B cell (primary cell): Measurements from ENCODE around the gene EIF3A. TPM values are rescaled to one million over a fixed set of nuclear protein-coding genes. Genes with fewer than 3 reads are reported as not detected.

ENCODE experiments used
- ATAC-seq: fragments of 200-7000 bp; cut with Tn5 transposase; one replicate; pipeline ENCODE4 v1.10.0; 2021; ENCODE audit warnings: low read depth, mild to moderate bottlenecking, moderate number of reproducible peaks, moderate library complexity
- CTCF ChIA-PET: fragments of 350-600 bp; sonication (Branson Sonifier 250); formaldehyde crosslinking; loops from one replicate; lab custom pipeline; 2021; ENCODE audit warnings: antibody characterized with exemption, inconsistent platforms; lab: Charles Lee
- POLR2A ChIA-PET: fragments of 350-600 bp; sonication (Branson Sonifier 250); formaldehyde crosslinking; loops from one replicate; lab custom pipeline; 2021; ENCODE audit warnings: antibody characterized with exemption; lab: Charles Lee
- DNase-seq: peaks from one replicate; pipeline ENCODE4 v3.0.0; 2013
- H2AFZ ChIP-seq: 2 replicates; pipeline ENCODE4 v1.6.1; 2012; ENCODE audit warnings: mild to moderate bottlenecking, low read depth, low read length; ENCODE audit not compliant: insufficient read depth, poor library complexity, severe bottlenecking
- H3K27ac ChIP-seq, 2 donors: 1 replicate in 1 of 2; 2 replicates in 1 of 2; pipeline ENCODE4 v1.5.1; 2012 to 2013; ENCODE audit warnings: low read length in 2 of 2, mild to moderate bottlenecking in 2 of 2, moderate library complexity in 1 of 2
- H3K27me3 ChIP-seq, 4 experiments: fragments of 200-600 bp in 1 of 4; sonication (generic) in 1 of 4; replicated peaks in 1 of 4; 1 replicate in 2 of 4; 2 replicates in 2 of 4; pipeline versions ENCODE4 v1.6.1 to v1.7.0; 2013 to 2016; ENCODE audit warnings: low read length in 3 of 4, mild to moderate bottlenecking in 2 of 4, mixed read lengths in 1 of 4, moderate library complexity in 1 of 4; ENCODE audit not compliant: insufficient read depth in 4 of 4, control insufficient read depth in 3 of 4; ENCODE audit errors: control extremely low read depth in 1 of 4
- H3K36me3 ChIP-seq, 2 experiments: replicated peaks in 1 of 2; 1 replicate in 1 of 2; 2 replicates in 1 of 2; pipeline versions ENCODE4 v1.6.1 to v1.7.1; 2013; ENCODE audit warnings: low read length in 1 of 2; ENCODE audit not compliant: insufficient read depth in 2 of 2, control insufficient read depth in 1 of 2; ENCODE audit errors: control extremely low read depth in 1 of 2, extremely low read depth in 1 of 2
- H3K4me1 ChIP-seq, 2 donors: fragments of 200-600 bp in 1 of 2; sonication (generic) in 1 of 2; 1 replicate in 1 of 2; 2 replicates in 1 of 2; pipeline versions ENCODE4 v1.5.1 to v1.6.1; 2013 to 2017; ENCODE audit warnings: low read length in 2 of 2; ENCODE audit not compliant: control insufficient read depth in 2 of 2, insufficient read depth in 2 of 2
- H3K4me2 ChIP-seq: replicated peaks from 2 replicates; pipeline ENCODE3; 2012; ENCODE audit warnings: mild to moderate bottlenecking, low read depth, low read length; ENCODE audit not compliant: poor library complexity, severe bottlenecking
- H3K4me3 ChIP-seq, 5 experiments: fragments of 200-600 bp in 1 of 5; sonication (generic) in 1 of 5; 1 replicate in 3 of 5; 2 replicates in 2 of 5; pipeline versions ENCODE4 v1.5.1 to v1.7.0; 2011 to 2016; ENCODE audit warnings: low read length in 4 of 5, mild to moderate bottlenecking in 4 of 5, low read depth in 2 of 5, control low read depth in 1 of 5, moderate library complexity in 1 of 5; ENCODE audit not compliant: insufficient read depth in 1 of 5; ENCODE audit errors: control extremely low read depth in 1 of 5, extremely low read depth in 1 of 5
- H3K79me2 ChIP-seq: fragments of 200-600 bp; sonication (generic); one replicate; pipeline ENCODE4 v1.6.0; 2016; ENCODE audit warnings: low read length; ENCODE audit not compliant: control insufficient read depth, insufficient read depth
- H3K9ac ChIP-seq: fragments of 200-600 bp; sonication (generic); 2 replicates; pipeline ENCODE4 v1.6.1; 2017; ENCODE audit warnings: mild to moderate bottlenecking, low read length, moderate library complexity
- H3K9me3 ChIP-seq, 3 donors: one replicate each; pipeline versions ENCODE4 v1.6.1 to v1.7.1; 2013; ENCODE audit warnings: low read length in 2 of 3; ENCODE audit not compliant: control insufficient read depth in 2 of 3, insufficient read depth in 1 of 3; ENCODE audit errors: control extremely low read depth in 1 of 3
- H4K20me1 ChIP-seq: 2 replicates; pipeline ENCODE4 v1.6.0; 2012; ENCODE audit warnings: mild to moderate bottlenecking, low read length; ENCODE audit not compliant: insufficient read depth, control insufficient read depth, poor library complexity, severe bottlenecking
- H3K27ac Mint-ChIP-seq: one replicate; pipeline ENCODE4 v1.8.0; 2021; ENCODE audit warnings: mixed read lengths
- H3K27me3 Mint-ChIP-seq: one replicate; pipeline ENCODE4 v1.8.0; 2021; ENCODE audit warnings: mixed read lengths
- H3K4me1 Mint-ChIP-seq: one replicate; pipeline ENCODE4 v1.8.0; 2021; ENCODE audit warnings: mixed read lengths
- H3K4me3 Mint-ChIP-seq: one replicate; pipeline ENCODE4 v1.8.0; 2021; ENCODE audit warnings: mixed read lengths
- H3K9me3 Mint-ChIP-seq: one replicate; pipeline ENCODE4 v1.8.0; 2022; ENCODE audit warnings: mixed read lengths; ENCODE audit not compliant: insufficient read depth
- CTCF ChIP-seq: fragments of 200-600 bp; IDR thresholded peaks from one replicate; pipeline ENCODE4 v1.8.0; 2022; ENCODE audit warnings: antibody characterized with exemption, mild to moderate bottlenecking
- EZH2 ChIP-seq: IDR thresholded peaks from 2 replicates; pipeline ENCODE4 v1.6.1; 2012; ENCODE audit warnings: borderline replicate concordance, low read depth, mild to moderate bottlenecking, moderate library complexity, low read length; ENCODE audit not compliant: insufficient read depth, poor library complexity, severe bottlenecking
- WGBS: methylation state at CpG from one replicate; pipeline ENCODE4 v1.1.5; 2013; ENCODE audit warnings: missing lambda C conversion rate; ENCODE audit not compliant: insufficient coverage; 5-methylcytosine and 5-hydroxymethylcytosine counted together
- intact Hi-C: fragments of 100-400 bp; cut with micrococcal nuclease; formaldehyde crosslinking; loops from one replicate; pipeline ENCODE4 v1.10.0; 2022
- polyA plus RNA-seq: library from polyadenylated mRNA; depleted of rRNA; stranded (reverse); fragments of >200 nt; gene quantifications from 2 replicates; pipeline ENCODE4 v1.2.3, GENCODE V29; 2012
- total RNA-seq, 2 donors: library from RNA; stranded (reverse); fragments of 120-200 nt in 1 of 2; gene quantifications; 1 replicate in 1 of 2; 2 replicates in 1 of 2; pipeline versions ENCODE4 v1.2.3 to v1.2.4, GENCODE V29; 2013 to 2022

Gene EIF3A
- total and polyA plus RNA-seq, 2 donors (not counting 1 experiment from before 2014, with no cell fraction given), result 8.8 to 94.5 TPM

GRCh38 chr10:119006451-119007210 is 74.0 kb downstream of the EIF3A start:
- ChIA-PET POLR2A (no interaction called here), CTCF (no interaction called here)
- no peaks in the 10 kb centered on the region for H3K9me3 Mint-ChIP-seq
- no peak for ATAC-seq
- Histone ChIP-seq H3K9me3 (peaks cover 0 to 4% (median 0%) of the 10 kb centered on the region in 3 donors), H3K79me2 (no peaks in the 10 kb centered on the region), H3K9ac (no peak overlapping the region), H3K4me3 (no peak overlapping the region), H3K36me3 (no peaks in the 10 kb centered on the region), H3K27me3 (peaks cover 0 to 17% (median 4%) of the 10 kb centered on the region in 4 experiments), H3K4me2 (no peak overlapping the region), H3K4me1 (no peaks in the 10 kb centered on the region), H2AFZ (no peak overlapping the region), H3K27ac (no peak overlapping the region), H4K20me1 (no peaks in the 10 kb centered on the region)
- no peak for DNase-seq
- 70% methylated on average over 7 of the region's 9 CpGs for WGBS
- H3K4me3 Mint-ChIP-seq, result no peak overlapping the region
- TF ChIP-seq EZH2, result no peak
- no peak for TF ChIP-seq CTCF
- intact Hi-C loops, result no loop called here
- H3K27ac Mint-ChIP-seq, result no peak overlapping the region
- H3K27me3 Mint-ChIP-seq, result peaks cover 41% of the 10 kb centered on the region
- H3K4me1 Mint-ChIP-seq, result no peaks in the 10 kb centered on the region

GRCh38 chr10:119005362-119006043 is 75.1 kb downstream of the EIF3A start:
- DNase-seq (no peak), ATAC-seq (no peak)
- Histone ChIP-seq H3K27ac (no peak overlapping the region), H3K4me3 (no peak overlapping the region), H3K9ac (no peak overlapping the region), H3K79me2 (no peaks in the 10 kb centered on the region), H3K36me3 (no peaks in the 10 kb centered on the region), H3K4me2 (no peak overlapping the region), H4K20me1 (no peaks in the 10 kb centered on the region), H3K4me1 (no peaks in the 10 kb centered on the region), H3K9me3 (no peaks in the 10 kb centered on the region), H2AFZ (no peak overlapping the region), H3K27me3 (peaks cover 0 to 17% (median 2%) of the 10 kb centered on the region in 4 experiments)
- intact Hi-C loops, result no loop called here
- WGBS, result 82% methylated on average over 4 of the region's 9 CpGs
- CTCF ChIA-PET, result no interaction called here
- TF ChIP-seq CTCF, result no peak
- TF ChIP-seq EZH2, result no peak
- H3K4me3 Mint-ChIP-seq, result no peak overlapping the region
- H3K9me3 Mint-ChIP-seq, result no peaks in the 10 kb centered on the region
- H3K27me3 Mint-ChIP-seq, result peaks cover 38% of the 10 kb centered on the region
- POLR2A ChIA-PET, result no interaction called here
- no peak overlapping the region for H3K27ac Mint-ChIP-seq
- no peaks in the 10 kb centered on the region for H3K4me1 Mint-ChIP-seq
